Esophagus squamous epithelium (tissue), 4 donors: Measurements from ENCODE around the gene MUCL3.

Experiments
- CTCF ChIP-seq, 6 experiments: fragments of 450-650 bp in 4 of 6; fragments of 200-600 bp in 2 of 6; sonication (generic) in 2 of 6; IDR thresholded peaks; one replicate each; pipeline ENCODE4 v1.5.1; 2016 to 2019; ENCODE audit warnings: antibody characterized with exemption in 6 of 6, mild to moderate bottlenecking in 4 of 6, moderate library complexity in 4 of 6
- POLR2A ChIP-seq, 4 donors: fragments of 450-650 bp; IDR thresholded peaks; one replicate each; pipeline ENCODE4 v1.6.1; 2017; ENCODE audit warnings: antibody characterized with exemption in 4 of 4, mild to moderate bottlenecking in 4 of 4, moderate library complexity in 3 of 4

- TF ChIP-seq CTCF (IDR thresholded peaks at IDR 0.05): no peak
- no peak for TF ChIP-seq POLR2A (IDR thresholded peaks at IDR 0.05)
These were observed 58.0 kb downstream of the MUCL3 start for GRCh38 chr6:30998785-30999184.
